ENCODE data around the gene DCUN1D2. TPM values are rescaled to one million over a fixed set of nuclear protein-coding genes. Genes with fewer than 3 reads are reported as not detected.

The DCUN1D2 gene
- total and polyA plus RNA-seq, 12 donors: 40.9 to 307 (median 219) TPM

DNA sequence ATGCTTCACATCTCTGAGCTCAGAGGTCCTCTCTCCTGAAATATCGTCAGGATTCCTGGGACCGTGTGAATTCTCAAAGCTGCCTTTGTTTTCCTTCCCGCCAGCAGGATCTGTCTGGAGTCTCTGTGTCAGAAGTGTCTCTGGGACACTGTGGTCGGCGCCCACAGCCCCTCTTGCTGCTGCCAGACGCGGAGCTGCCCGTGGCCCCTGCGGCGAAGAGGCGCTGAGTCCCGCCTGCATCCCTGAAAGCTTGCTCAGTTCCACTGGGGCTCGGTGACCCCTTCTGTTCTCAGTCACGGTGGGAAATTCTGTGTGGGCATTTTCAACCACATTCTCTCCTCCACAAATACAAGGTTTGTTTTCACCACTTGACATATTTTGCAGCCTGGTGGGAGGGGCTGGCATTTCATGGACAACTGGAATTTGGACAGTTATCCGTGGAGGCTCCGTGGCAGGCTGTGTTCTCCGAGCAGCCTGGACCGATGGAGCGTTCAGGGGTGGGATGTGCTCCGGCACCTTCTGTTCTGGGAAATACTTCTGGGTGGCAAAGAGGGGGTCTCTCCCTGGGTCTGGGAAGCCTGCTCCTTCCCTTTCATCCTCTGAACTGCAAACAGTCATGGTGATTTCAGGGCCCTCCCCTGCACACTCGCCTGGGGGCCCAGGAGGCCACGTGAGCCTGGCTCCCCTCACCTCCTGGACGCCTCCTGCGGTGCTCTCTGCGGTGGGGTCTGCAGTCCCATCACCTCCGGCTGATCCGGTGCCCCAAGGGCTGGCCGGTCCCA, 84.0 kb downstream of the DCUN1D2 start:
- H3K9me3 ChIP-seq: no peaks in the 10 kb centered on the region
- H3K4me1 ChIP-seq: peaks cover 2 to 81% (median 37%) of the 10 kb centered on the region in 9 donors
- no peak for DNase-seq
- peaks cover 0 to 12% (median 5%) of the 10 kb centered on the region in 7 donors for H3K27me3 ChIP-seq
- H3K4me3 ChIP-seq: no peak overlapping the region
- WGBS, 2 donors: 73 to 76% methylated on average over 28 of the region's 28 CpGs
- H3K36me3 ChIP-seq: peaks cover 0 to 6% (median 0%) of the 10 kb centered on the region in 9 donors
- intact Hi-C loops (cut with DNase I): no loop called here
- H3K27ac ChIP-seq: peak overlapping the region in 6 of 10 donors; percentile 55 to 95 (median 79)
- TF ChIP-seq, protein P1, sequence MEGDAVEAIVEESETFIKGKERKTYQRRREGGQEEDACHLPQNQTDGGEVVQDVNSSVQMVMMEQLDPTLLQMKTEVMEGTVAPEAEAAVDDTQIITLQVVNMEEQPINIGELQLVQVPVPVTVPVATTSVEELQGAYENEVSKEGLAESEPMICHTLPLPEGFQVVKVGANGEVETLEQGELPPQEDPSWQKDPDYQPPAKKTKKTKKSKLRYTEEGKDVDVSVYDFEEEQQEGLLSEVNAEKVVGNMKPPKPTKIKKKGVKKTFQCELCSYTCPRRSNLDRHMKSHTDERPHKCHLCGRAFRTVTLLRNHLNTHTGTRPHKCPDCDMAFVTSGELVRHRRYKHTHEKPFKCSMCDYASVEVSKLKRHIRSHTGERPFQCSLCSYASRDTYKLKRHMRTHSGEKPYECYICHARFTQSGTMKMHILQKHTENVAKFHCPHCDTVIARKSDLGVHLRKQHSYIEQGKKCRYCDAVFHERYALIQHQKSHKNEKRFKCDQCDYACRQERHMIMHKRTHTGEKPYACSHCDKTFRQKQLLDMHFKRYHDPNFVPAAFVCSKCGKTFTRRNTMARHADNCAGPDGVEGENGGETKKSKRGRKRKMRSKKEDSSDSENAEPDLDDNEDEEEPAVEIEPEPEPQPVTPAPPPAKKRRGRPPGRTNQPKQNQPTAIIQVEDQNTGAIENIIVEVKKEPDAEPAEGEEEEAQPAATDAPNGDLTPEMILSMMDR (IDR thresholded peaks at IDR 0.05): no peak
- no peak for ATAC-seq

Other genes starting within 250 kb of the DCUN1D2 start
- 100 to 1,000 TPM in 5 of 10 donors, 10 to 100 TPM in 5; 80.4 to 153 (median 101) TPM for gene LAMP1, start 193.5 kb downstream of the DCUN1D2 start, total RNA-seq
- gene LAMP1, start 193.5 kb downstream of the DCUN1D2 start, polyA plus RNA-seq: 10 to 100 TPM; 35.9 to 72.6 TPM
- 1 to 10 TPM in 3 of 10 donors, under 1 TPM in 7; 0.30 to 1.8 (median 0.78) TPM for gene GRTP1, start 126.6 kb downstream of the DCUN1D2 start, total RNA-seq
- gene GRTP1, start 126.6 kb downstream of the DCUN1D2 start, polyA plus RNA-seq: 1 to 10 TPM; 1.9 to 3.2 TPM
- 100 to 1,000 TPM; 381 to 939 (median 762) TPM for gene ADPRHL1, start 37.2 kb downstream of the DCUN1D2 start, total RNA-seq
- gene ADPRHL1, start 37.2 kb downstream of the DCUN1D2 start, polyA plus RNA-seq: 100 to 1,000 TPM; 163 to 192 TPM
- gene TFDP1, start 94.0 kb upstream of the DCUN1D2 start, total RNA-seq: 10 to 100 TPM; 30.9 to 51.4 (median 38.3) TPM
- 10 to 100 TPM; 16.4 to 23.0 TPM for gene TFDP1, start 94.0 kb upstream of the DCUN1D2 start, polyA plus RNA-seq
- gene ATP4B, start 167.5 kb upstream of the DCUN1D2 start, total RNA-seq: not detected
- under 1 TPM in 1 of 2 donors, not detected in 1; 0.01 TPM for gene ATP4B, start 167.5 kb upstream of the DCUN1D2 start, polyA plus RNA-seq
- gene GRK1, start 176.5 kb upstream of the DCUN1D2 start, total RNA-seq: under 1 TPM in 6 of 10 donors, not detected in 4; 0.09 to 0.79 (median 0.22) TPM
- gene GRK1, start 176.5 kb upstream of the DCUN1D2 start, polyA plus RNA-seq: under 1 TPM; 0.01 to 0.22 TPM

All from heart right ventricle (tissue), 16 donors.